GM12864 (cell line): ENCODE results near the gene IRX6.

Source experiments
- DNase-seq: peaks from one replicate; pipeline ENCODE4 v3.0.0-alpha.2; 2011; ENCODE audit warnings: low read depth
- H3K4me3 ChIP-seq: 2 replicates; pipeline ENCODE4 v1.5.1; 2011; ENCODE audit warnings: mild to moderate bottlenecking, low read depth, low read length, control low read depth
- CTCF ChIP-seq: IDR thresholded peaks from 2 replicates; pipeline ENCODE4 v1.5.1; 2011; ENCODE audit warnings: low read depth, mild to moderate bottlenecking, moderate library complexity, low read length, control low read depth, inconsistent platforms; ENCODE audit errors: missing control alignments

Gene IRX6

GRCh38 chr16:55282441-55282840 lies 41.6 kb upstream of the IRX6 start:
- no peak for TF ChIP-seq CTCF
- no peak for DNase-seq
- no peak overlapping the region for H3K4me3 ChIP-seq

- TF ChIP-seq CTCF: no peak
- DNase-seq: no peak
- H3K4me3 ChIP-seq: no peak overlapping the region
Measured at GRCh38 chr16:55283812-55284717, 39.9 kb upstream of the IRX6 start.

- no peak for DNase-seq
- no peak for TF ChIP-seq CTCF
- H3K4me3 ChIP-seq: no peak overlapping the region
Measured at GRCh38 chr16:55284718-55285099, 39.3 kb upstream of the IRX6 start.

GRCh38 chr16:55285586-55285985 lies 38.4 kb upstream of the IRX6 start:
- H3K4me3 ChIP-seq: no peak overlapping the region
- TF ChIP-seq CTCF: no peak
- DNase-seq: no peak

GRCh38 chr16:55289353-55289752 lies 34.6 kb upstream of the IRX6 start:
- DNase-seq: no peak
- TF ChIP-seq CTCF: no peak
- no peak overlapping the region for H3K4me3 ChIP-seq

- DNase-seq: no peak
- no peak for TF ChIP-seq CTCF
- no peak overlapping the region for H3K4me3 ChIP-seq
Measured at GRCh38 chr16:55291847-55292246, 32.2 kb upstream of the IRX6 start.

GRCh38 chr16:55292491-55292890 lies 31.5 kb upstream of the IRX6 start:
- no peak overlapping the region for H3K4me3 ChIP-seq
- TF ChIP-seq CTCF: no peak
- no peak for DNase-seq
